Measurements from ENCODE around the gene ZNF184. TPM values are rescaled to one million over a fixed set of nuclear protein-coding genes. Genes with fewer than 3 reads are reported as not detected.
"Not testable (repeated sequence)": the region's sequence is repeated elsewhere in the genome, so short reads cannot be mapped to it uniquely, and the experiment has no call there.

ZNF184 gene
- total RNA-seq, 1 experiment from 2014 or later, result 10.1 TPM

DNA sequence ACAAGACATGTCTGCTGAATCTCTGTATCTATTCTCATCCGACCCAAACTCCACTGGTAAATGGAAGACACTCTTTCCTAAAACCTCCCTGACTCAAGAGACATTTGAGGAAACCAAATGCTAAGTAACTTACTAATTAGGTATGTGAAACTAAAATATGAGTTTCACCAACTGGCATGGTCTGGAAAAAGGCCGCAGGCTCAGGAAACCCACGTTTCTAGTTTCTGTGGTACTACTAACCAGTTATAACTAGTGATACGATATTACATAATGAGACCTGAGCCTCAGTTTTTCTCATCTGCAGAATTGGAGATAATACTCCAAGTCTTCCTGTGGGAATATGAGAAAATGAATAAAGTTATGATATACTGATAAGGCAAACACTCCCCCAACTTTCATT lies 44.4 kb downstream of the ZNF184 start:
- no peaks in the 10 kb centered on the region for H3K36me3 Mint-ChIP-seq (ENCODE audit: insufficient read depth, unreplicated experiment)

DNA sequence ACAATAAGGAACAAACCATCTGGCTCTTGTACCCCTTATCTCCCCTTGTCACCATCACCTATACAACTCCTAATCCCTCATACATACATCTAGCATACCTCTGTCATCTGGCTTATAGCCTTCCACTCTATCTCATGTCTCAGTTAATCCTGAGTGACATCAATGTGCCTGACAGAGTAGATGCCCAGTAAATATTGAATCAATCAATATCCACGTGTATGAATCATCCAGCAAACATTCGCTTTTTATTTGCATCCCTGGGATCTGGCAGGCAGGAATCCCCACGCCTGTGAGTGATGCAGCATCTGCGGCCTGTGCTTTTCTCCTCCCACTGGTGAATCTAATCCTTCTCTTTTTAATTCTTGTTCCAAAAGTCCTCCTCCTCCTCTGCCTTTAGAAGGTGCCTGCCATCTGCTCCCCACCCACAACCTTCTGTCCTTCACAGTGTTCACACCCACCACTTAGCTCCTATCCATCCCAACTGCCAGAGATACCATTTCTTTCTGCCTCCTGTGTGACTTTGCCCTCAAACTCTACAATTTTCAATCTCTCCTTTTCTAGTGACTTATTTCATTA lies 46.8 kb downstream of the ZNF184 start:
- Mint-ChIP-seq H3K27ac (ENCODE audit: low read depth, unreplicated experiment) (no peak overlapping the region), H3K4me1 (ENCODE audit: insufficient read depth, unreplicated experiment) (no peaks in the 10 kb centered on the region), H3K36me3 (ENCODE audit: insufficient read depth, unreplicated experiment) (no peaks in the 10 kb centered on the region), H3K27me3 (ENCODE audit: insufficient read depth, unreplicated experiment) (no peaks in the 10 kb centered on the region), H3K9me3 (ENCODE audit: unreplicated experiment) (peaks cover 5% of the 10 kb centered on the region), H3K4me3 (ENCODE audit: unreplicated experiment) (no peak overlapping the region)
- ChIA-PET POLR2A (interaction anchor here (0.6 kb wide), 2 partner anchors 337 to 568 kb away, joined by 4 read pairs; no protein-coding TSS in a partner anchor), CTCF (no interaction called here)
- no peak for DNase-seq (ENCODE audit: unreplicated experiment)
- no TSS peak for BruUV-seq (replicated peaks)
- intact Hi-C loops (cut with micrococcal nuclease), result no loop called here
- TF ChIP-seq, protein P1, sequence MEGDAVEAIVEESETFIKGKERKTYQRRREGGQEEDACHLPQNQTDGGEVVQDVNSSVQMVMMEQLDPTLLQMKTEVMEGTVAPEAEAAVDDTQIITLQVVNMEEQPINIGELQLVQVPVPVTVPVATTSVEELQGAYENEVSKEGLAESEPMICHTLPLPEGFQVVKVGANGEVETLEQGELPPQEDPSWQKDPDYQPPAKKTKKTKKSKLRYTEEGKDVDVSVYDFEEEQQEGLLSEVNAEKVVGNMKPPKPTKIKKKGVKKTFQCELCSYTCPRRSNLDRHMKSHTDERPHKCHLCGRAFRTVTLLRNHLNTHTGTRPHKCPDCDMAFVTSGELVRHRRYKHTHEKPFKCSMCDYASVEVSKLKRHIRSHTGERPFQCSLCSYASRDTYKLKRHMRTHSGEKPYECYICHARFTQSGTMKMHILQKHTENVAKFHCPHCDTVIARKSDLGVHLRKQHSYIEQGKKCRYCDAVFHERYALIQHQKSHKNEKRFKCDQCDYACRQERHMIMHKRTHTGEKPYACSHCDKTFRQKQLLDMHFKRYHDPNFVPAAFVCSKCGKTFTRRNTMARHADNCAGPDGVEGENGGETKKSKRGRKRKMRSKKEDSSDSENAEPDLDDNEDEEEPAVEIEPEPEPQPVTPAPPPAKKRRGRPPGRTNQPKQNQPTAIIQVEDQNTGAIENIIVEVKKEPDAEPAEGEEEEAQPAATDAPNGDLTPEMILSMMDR (IDR thresholded peaks at IDR 0.05; ENCODE audit: unreplicated experiment), result no peak

More for the DNA sequence above, 44.4 kb downstream of the ZNF184 start:
- Mint-ChIP-seq H3K9me3 (ENCODE audit: unreplicated experiment) (peaks cover 5% of the 10 kb centered on the region), H3K4me1 (ENCODE audit: insufficient read depth, unreplicated experiment) (no peaks in the 10 kb centered on the region), H3K4me3 (ENCODE audit: unreplicated experiment) (no peak overlapping the region), H3K27me3 (ENCODE audit: insufficient read depth, unreplicated experiment) (no peaks in the 10 kb centered on the region), H3K27ac (ENCODE audit: low read depth, unreplicated experiment) (no peak overlapping the region)
- ChIA-PET CTCF (interaction anchor here (0.6 kb wide), 1 partner anchor 323 kb away, joined by 3 read pairs; no protein-coding TSS in a partner anchor), POLR2A (no interaction called here)
- BruUV-seq (replicated peaks), result no TSS peak
- TF ChIP-seq, protein P1 (IDR thresholded peaks at IDR 0.05; ENCODE audit: unreplicated experiment), result no peak
- DNase-seq (ENCODE audit: unreplicated experiment), result no peak
- intact Hi-C loops (cut with micrococcal nuclease), result no loop called here

DNA sequence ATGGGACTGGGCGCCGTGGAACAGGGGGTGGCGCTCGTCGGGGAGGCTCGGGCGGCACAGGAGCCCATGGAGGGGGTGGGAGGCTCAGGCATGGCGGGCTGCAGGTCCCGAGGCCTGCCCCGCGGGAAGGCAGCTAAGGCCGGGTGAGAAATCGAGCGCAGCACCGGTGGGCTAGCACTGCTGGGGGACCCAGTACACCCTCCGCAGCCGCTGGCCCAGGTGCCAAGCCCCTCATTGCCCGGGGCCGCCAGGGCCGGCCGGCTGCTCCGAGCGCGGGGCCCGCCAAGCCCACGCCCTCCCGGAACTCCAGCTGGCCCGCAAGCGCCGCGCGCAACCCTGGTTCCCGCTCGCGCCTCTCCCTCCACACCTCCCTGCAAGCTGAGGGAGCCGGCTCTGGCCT lies 48.1 kb downstream of the ZNF184 start:
- H3K4me1 Mint-ChIP-seq (ENCODE audit: insufficient read depth, unreplicated experiment); DNase-seq (ENCODE audit: unreplicated experiment); H3K36me3 Mint-ChIP-seq (ENCODE audit: insufficient read depth, unreplicated experiment); POLR2A ChIA-PET; BruUV-seq (replicated peaks); H3K27ac Mint-ChIP-seq (ENCODE audit: low read depth, unreplicated experiment); CTCF ChIA-PET; intact Hi-C loops (cut with micrococcal nuclease); H3K27me3 Mint-ChIP-seq (ENCODE audit: insufficient read depth, unreplicated experiment); H3K4me3 Mint-ChIP-seq (ENCODE audit: unreplicated experiment); H3K9me3 Mint-ChIP-seq (ENCODE audit: unreplicated experiment): not testable (repeated sequence)

- ChIA-PET POLR2A (interaction anchor here (0.6 to 1.1 kb wide), 2 partner anchors 13 to 304 kb away, joined by 3 to 4 read pairs; no protein-coding TSS in a partner anchor), CTCF (interaction anchor here (0.6 to 0.7 kb wide), 4 partner anchors 16 to 296 kb away, joined by 3 to 6 read pairs (median 4); no protein-coding TSS in a partner anchor)
- TF ChIP-seq, protein P1 (IDR thresholded peaks at IDR 0.05; ENCODE audit: unreplicated experiment), result no peak
- Mint-ChIP-seq H3K4me3 (ENCODE audit: unreplicated experiment) (no peak overlapping the region), H3K9me3 (ENCODE audit: unreplicated experiment) (peaks cover 5% of the 10 kb centered on the region), H3K27ac (ENCODE audit: low read depth, unreplicated experiment) (no peak overlapping the region), H3K36me3 (ENCODE audit: insufficient read depth, unreplicated experiment) (no peaks in the 10 kb centered on the region), H3K27me3 (ENCODE audit: insufficient read depth, unreplicated experiment) (no peaks in the 10 kb centered on the region), H3K4me1 (ENCODE audit: insufficient read depth, unreplicated experiment) (no peaks in the 10 kb centered on the region)
- intact Hi-C loops (cut with micrococcal nuclease), result no loop called here
- no peak for DNase-seq (ENCODE audit: unreplicated experiment)
- no TSS peak for BruUV-seq (replicated peaks)
Observed at GRCh38 chr6:27422651-27423332, 50.1 kb downstream of the ZNF184 start.
